Left lung (tissue), 10 donors: ENCODE measurements around the gene SLC4A7. TPM values are rescaled to one million over a fixed set of nuclear protein-coding genes. Genes with fewer than 3 reads are reported as not detected.
"Not testable (repeated sequence)": the region's sequence is repeated elsewhere in the genome, so short reads cannot be mapped to it uniquely, and the experiment has no call there.

Experiments
- ATAC-seq: fragments of 200-7000 bp; cut with Tn5 transposase; one replicate; pipeline ENCODE4 v1.9.1; 2020; ENCODE audit warnings: moderate library complexity
- DNase-seq, 4 donors: peaks; one replicate each; pipeline ENCODE4 v3.0.0-alpha.2; 2013 to 2020
- H3K27ac ChIP-seq, 2 donors: fragments of 200-600 bp; sonication (generic) in 1 of 2; one replicate each; pipeline versions ENCODE4 v1.5.0 to v1.8.0; 2020 to 2021
- H3K27me3 ChIP-seq, 2 donors: fragments of 200-600 bp; sonication (generic) in 1 of 2; one replicate each; pipeline versions ENCODE4 v1.5.0 to v1.8.0; 2020 to 2021
- H3K36me3 ChIP-seq, 2 donors: fragments of 200-600 bp; sonication (generic) in 1 of 2; one replicate each; pipeline versions ENCODE4 v1.5.0 to v1.8.0; 2020 to 2021
- H3K4me1 ChIP-seq, 2 donors: fragments of 200-600 bp; one replicate each; pipeline ENCODE4 v1.8.0; 2021
- H3K4me3 ChIP-seq, 2 donors: fragments of 200-600 bp; sonication (generic) in 1 of 2; one replicate each; pipeline versions ENCODE4 v1.5.0 to v1.8.0; 2020 to 2021; ENCODE audit warnings: mild to moderate bottlenecking in 1 of 2
- H3K9me3 ChIP-seq, 2 donors: fragments of 200-600 bp; sonication (generic) in 1 of 2; one replicate each; pipeline versions ENCODE4 v1.5.0 to v1.8.0; 2020 to 2021
- intact Hi-C, 2 donors: fragments of 100-400 bp; cut with DNase I; formaldehyde crosslinking; loops; one replicate each; pipeline versions ENCODE4 v1.11.2 to v1.14.2; 2022
- polyA plus RNA-seq, 6 donors: library from polyadenylated mRNA; unstranded; fragments of 120-200 nt; gene quantifications; one replicate each; pipeline ENCODE4 v1.2.1, GENCODE V29; 2013; ENCODE audit not compliant: insufficient read length in 6 of 6
- total RNA-seq, 2 donors: library from RNA; stranded (reverse); fragmentation: NEBNext Ultra II Directional; extraction: Animal tissue kit (Norgen Biotek cat#: 25700); gene quantifications; one replicate each; pipeline ENCODE4 v1.2.1, GENCODE V29; 2021
- TF ChIP-seq, protein P1 (sequence below), 2 donors: fragments of 200-600 bp; sonication (generic) in 1 of 2; IDR thresholded peaks; one replicate each; pipeline versions ENCODE4 v1.5.0 to v1.8.0; 2021; ENCODE audit warnings: antibody characterized with exemption in 2 of 2
- donor health status: DM: no; HTN: yes; CAD: no.
- donor health status: DM: no; HTN: no; CAD: no.

The SLC4A7 gene
- total and polyA plus RNA-seq, 8 donors: 14.8 to 45.7 (median 35.9) TPM

- Histone ChIP-seq H3K27ac (no peak overlapping the region), H3K9me3 (no peaks in the 10 kb centered on the region), H3K4me3 (no peak overlapping the region), H3K36me3 (peaks cover 0 to 31% of the 10 kb centered on the region in 2 donors), H3K4me1 (no peaks in the 10 kb centered on the region), H3K27me3 (no peaks in the 10 kb centered on the region)
- intact Hi-C loops: no loop called here
- TF ChIP-seq, protein P1, sequence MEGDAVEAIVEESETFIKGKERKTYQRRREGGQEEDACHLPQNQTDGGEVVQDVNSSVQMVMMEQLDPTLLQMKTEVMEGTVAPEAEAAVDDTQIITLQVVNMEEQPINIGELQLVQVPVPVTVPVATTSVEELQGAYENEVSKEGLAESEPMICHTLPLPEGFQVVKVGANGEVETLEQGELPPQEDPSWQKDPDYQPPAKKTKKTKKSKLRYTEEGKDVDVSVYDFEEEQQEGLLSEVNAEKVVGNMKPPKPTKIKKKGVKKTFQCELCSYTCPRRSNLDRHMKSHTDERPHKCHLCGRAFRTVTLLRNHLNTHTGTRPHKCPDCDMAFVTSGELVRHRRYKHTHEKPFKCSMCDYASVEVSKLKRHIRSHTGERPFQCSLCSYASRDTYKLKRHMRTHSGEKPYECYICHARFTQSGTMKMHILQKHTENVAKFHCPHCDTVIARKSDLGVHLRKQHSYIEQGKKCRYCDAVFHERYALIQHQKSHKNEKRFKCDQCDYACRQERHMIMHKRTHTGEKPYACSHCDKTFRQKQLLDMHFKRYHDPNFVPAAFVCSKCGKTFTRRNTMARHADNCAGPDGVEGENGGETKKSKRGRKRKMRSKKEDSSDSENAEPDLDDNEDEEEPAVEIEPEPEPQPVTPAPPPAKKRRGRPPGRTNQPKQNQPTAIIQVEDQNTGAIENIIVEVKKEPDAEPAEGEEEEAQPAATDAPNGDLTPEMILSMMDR (IDR thresholded peaks at IDR 0.05): no peak
- ATAC-seq (no peak), DNase-seq (no peak)
Observed at GRCh38 chr3:27423463-27423862, 60.7 kb downstream of the SLC4A7 start.

DNA sequence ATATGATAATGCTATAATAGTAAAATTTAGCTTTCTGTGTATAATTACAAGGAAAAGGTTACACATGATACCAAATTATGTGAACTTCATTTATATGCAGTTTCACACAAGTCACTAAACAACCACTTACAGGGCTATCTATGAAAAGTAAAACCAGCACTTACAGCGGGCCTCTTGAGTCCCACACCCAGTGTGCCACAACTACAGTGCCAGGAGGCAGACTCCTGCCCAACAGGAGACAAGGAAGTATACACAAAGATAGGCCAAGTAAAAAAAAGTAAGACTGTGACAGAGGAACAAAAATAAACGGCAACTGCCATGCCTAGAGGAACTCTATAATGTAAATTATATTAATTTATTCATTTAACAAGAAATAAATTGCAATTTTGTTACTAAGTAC lies 61.6 kb downstream of the SLC4A7 start:
- peak in 1 of 4 donors; percentile 50 for DNase-seq
- intact Hi-C loops: no loop called here

DNA sequence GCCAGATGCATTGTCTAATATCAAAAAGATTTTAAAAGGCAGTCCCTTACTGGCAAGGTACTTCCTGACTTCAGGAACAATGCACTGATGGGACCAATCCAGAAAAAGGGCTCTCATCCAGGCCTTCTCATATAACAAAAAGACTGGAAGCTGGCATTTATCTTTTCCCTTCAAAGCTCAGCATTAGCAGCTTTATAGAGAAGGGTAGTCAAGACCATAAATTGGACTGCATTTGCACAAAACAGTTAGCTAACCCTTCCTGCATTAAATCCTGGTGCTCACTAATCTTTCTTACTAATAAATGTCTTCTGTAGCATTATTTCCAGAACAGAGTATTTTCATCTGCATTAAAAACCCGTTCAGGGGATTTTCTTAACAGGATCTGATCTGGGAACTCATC lies 69.0 kb downstream of the SLC4A7 start:
- TF ChIP-seq, protein P1 (IDR thresholded peaks at IDR 0.05): no peak
- H3K4me3 ChIP-seq: no peak overlapping the region
- DNase-seq (no peak), ATAC-seq (no peak)
- peaks cover 0 to 32% of the 10 kb centered on the region in 2 donors for H3K36me3 ChIP-seq
- H3K4me1 ChIP-seq: no peaks in the 10 kb centered on the region
- intact Hi-C loops: no loop called here
- H3K27ac ChIP-seq: no peak overlapping the region
- no peaks in the 10 kb centered on the region for H3K27me3 ChIP-seq
- H3K9me3 ChIP-seq: no peaks in the 10 kb centered on the region

More for the DNA sequence above, 61.6 kb downstream of the SLC4A7 start:
- Histone ChIP-seq H3K27ac (no peak overlapping the region), H3K9me3 (no peaks in the 10 kb centered on the region), H3K4me1 (no peaks in the 10 kb centered on the region), H3K4me3 (no peak overlapping the region), H3K36me3 (peaks cover 0 to 40% of the 10 kb centered on the region in 2 donors), H3K27me3 (no peaks in the 10 kb centered on the region)
- TF ChIP-seq, protein P1 (IDR thresholded peaks at IDR 0.05): no peak
- peak; percentile 94 for ATAC-seq

DNA sequence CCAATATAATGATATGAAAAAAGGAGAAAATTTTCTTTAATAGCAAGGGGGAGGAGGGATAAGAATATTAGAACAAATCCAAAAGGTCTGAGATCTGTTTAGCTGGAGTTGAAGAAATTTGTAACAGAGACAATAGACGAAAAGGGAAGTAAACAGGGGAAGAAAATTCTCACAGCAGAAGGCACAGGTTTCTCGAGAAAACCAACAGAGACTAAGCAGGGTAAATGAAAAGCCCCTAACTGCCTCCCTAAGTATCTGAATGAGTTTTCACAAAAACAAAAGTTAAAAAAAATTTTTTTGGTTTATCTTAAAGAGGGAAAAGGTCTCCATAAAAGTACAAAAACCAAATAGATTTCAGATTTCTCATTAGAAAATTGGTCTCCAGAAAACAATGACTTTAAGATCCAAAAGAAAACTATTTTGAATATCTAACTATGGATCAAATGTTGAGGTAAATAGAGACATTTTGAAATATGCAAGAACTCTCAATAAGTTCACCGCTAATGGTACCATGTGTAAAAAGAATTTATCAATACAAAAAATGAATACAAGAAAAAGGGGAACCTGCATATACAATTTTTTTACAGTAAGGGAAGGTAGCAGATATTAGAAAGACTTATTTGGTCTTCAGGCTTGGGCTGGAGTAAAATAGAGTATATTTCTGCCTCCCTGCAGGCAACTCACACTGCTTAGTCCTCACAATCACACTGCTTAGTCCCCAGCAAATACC lies 91.1 kb downstream of the SLC4A7 start:
- H3K27me3 ChIP-seq: no peaks in the 10 kb centered on the region
- no peak for DNase-seq
- TF ChIP-seq, protein P1 (IDR thresholded peaks at IDR 0.05): no peak
- intact Hi-C loops: no loop called here
- no peaks in the 10 kb centered on the region for H3K4me1 ChIP-seq
- H3K36me3 ChIP-seq: peaks cover 0 to 16% of the 10 kb centered on the region in 2 donors
- H3K4me3 ChIP-seq: no peak overlapping the region
- no peak for ATAC-seq
- no peaks in the 10 kb centered on the region for H3K9me3 ChIP-seq
- no peak overlapping the region for H3K27ac ChIP-seq

DNA sequence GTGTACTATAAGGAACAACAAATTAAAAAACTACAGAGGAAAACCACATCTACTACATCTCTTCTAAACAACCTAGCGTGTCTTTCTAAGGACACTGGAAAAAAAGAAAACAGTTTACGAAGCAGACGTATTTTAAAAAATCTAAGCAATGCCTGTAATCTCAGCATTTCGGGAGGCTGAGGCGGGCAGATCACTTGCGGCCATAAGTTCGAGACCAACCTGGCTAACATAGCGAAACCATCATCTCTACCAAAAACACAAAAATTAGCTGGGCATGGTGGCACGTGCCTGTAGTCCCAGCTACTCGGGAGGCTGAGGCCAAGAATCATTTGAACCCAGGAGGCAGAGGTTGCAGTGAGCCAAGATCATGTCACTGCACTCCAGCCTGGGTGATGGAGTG lies 91.8 kb downstream of the SLC4A7 start:
- not testable (repeated sequence) for H3K27me3 ChIP-seq

More for the DNA sequence above, 91.8 kb downstream of the SLC4A7 start:
- H3K4me3 ChIP-seq, DNase-seq, ATAC-seq, intact Hi-C loops, H3K9me3 ChIP-seq, H3K27ac ChIP-seq, H3K4me1 ChIP-seq: not testable (repeated sequence)
- peaks cover 0 to 12% of the 10 kb centered on the region in 2 donors for H3K36me3 ChIP-seq
